HuH-7.5 (cell line): ENCODE data around the gene ZNF184.
"Not testable (repeated sequence)": the region's sequence is repeated elsewhere in the genome, so short reads cannot be mapped to it uniquely, and the experiment has no call there.

Source experiments
- DNase-seq: peaks from one replicate; pipeline ENCODE4 v3.0.0; 2011; ENCODE audit warnings: low spot score

The ZNF184 gene

GRCh38 chr6:27424851-27425250 is 48.1 kb downstream of the ZNF184 start:
- not testable (repeated sequence) for DNase-seq

- no peak for DNase-seq
Observed at GRCh38 chr6:27422651-27423332, 50.1 kb downstream of the ZNF184 start.

- DNase-seq, result no peak
Observed at GRCh38 chr6:27419363-27419762, 53.5 kb downstream of the ZNF184 start.

GRCh38 chr6:27415898-27416297 is 57.0 kb downstream of the ZNF184 start:
- no peak for DNase-seq

- no peak for DNase-seq
Observed at GRCh38 chr6:27414996-27415395, 57.9 kb downstream of the ZNF184 start.

- no peak for DNase-seq
Observed at GRCh38 chr6:27414300-27414699, 58.6 kb downstream of the ZNF184 start.

GRCh38 chr6:27407153-27407814 is 65.6 kb downstream of the ZNF184 start:
- no peak for DNase-seq

- DNase-seq, result no peak
Observed at GRCh38 chr6:27406085-27406484, 66.8 kb downstream of the ZNF184 start.

GRCh38 chr6:27400877-27401642 is 71.8 kb downstream of the ZNF184 start:
- DNase-seq, result no peak
